ENCODE results near the gene ERMAP. TPM values are rescaled to one million over a fixed set of nuclear protein-coding genes. Genes with fewer than 3 reads are reported as not detected.
"Not testable (repeated sequence)": the region's sequence is repeated elsewhere in the genome, so short reads cannot be mapped to it uniquely, and the experiment has no call there.

Gene ERMAP
- total RNA-seq, 1 donor from 2014 or later: 10.6 TPM

- no peak for ATAC-seq
These were observed 9.8 kb upstream of the ERMAP start for GRCh38 chr1:42807056-42807668.

GRCh38 chr1:42814815-42815214, 2.1 kb upstream of the ERMAP start:
- not testable (repeated sequence) for ATAC-seq

- ATAC-seq: peak; percentile 3
These were observed 859 bp upstream of the ERMAP start for GRCh38 chr1:42815941-42816584.

GRCh38 chr1:42817440-42817767, 482 bp downstream of the ERMAP start:
- ATAC-seq: no peak

GRCh38 chr1:42817976-42818375, 1.1 kb downstream of the ERMAP start:
- ATAC-seq: no peak

GRCh38 chr1:42820813-42821212, 3.9 kb downstream of the ERMAP start:
- no peak for ATAC-seq

- no peak for ATAC-seq
These were observed 4.8 kb downstream of the ERMAP start for GRCh38 chr1:42821690-42822089.

- ATAC-seq: no peak
These were observed 6.0 kb downstream of the ERMAP start for GRCh38 chr1:42822800-42823392.

- no peak for ATAC-seq
These were observed 7.6 kb downstream of the ERMAP start for GRCh38 chr1:42824481-42825035.

GRCh38 chr1:42825036-42825851, 8.3 kb downstream of the ERMAP start:
- ATAC-seq: no peak

- peak; percentile 29 for ATAC-seq
These were observed 13.7 kb downstream of the ERMAP start for GRCh38 chr1:42830631-42831030.

- no peak for ATAC-seq
These were observed 14.4 kb downstream of the ERMAP start for GRCh38 chr1:42831273-42831672.

GRCh38 chr1:42832641-42833240, 15.8 kb downstream of the ERMAP start:
- no peak for ATAC-seq

GRCh38 chr1:42833981-42834380, 17.1 kb downstream of the ERMAP start:
- ATAC-seq: no peak

GRCh38 chr1:42834803-42835202, 17.9 kb downstream of the ERMAP start:
- ATAC-seq: no peak

GRCh38 chr1:42835422-42835821, 18.5 kb downstream of the ERMAP start:
- no peak for ATAC-seq

GRCh38 chr1:42837709-42838108, 20.8 kb downstream of the ERMAP start:
- ATAC-seq: no peak

GRCh38 chr1:42838482-42839190, 21.7 kb downstream of the ERMAP start:
- ATAC-seq: no peak

- ATAC-seq: no peak
These were observed 24.1 kb downstream of the ERMAP start for GRCh38 chr1:42841010-42841409.

- no peak for ATAC-seq
These were observed 24.7 kb downstream of the ERMAP start for GRCh38 chr1:42841440-42842147.

- peak; percentile 34 for ATAC-seq
These were observed 27.7 kb downstream of the ERMAP start for GRCh38 chr1:42844592-42845140.

Data from esophagus mucosa (tissue), 1 donor.